ENCODE measurements around the gene KCP. TPM values are rescaled to one million over a fixed set of nuclear protein-coding genes. Genes with fewer than 3 reads are reported as not detected.

The KCP gene
- total RNA-seq, 1 experiment from 2014 or later, result 1.6 TPM

DNA sequence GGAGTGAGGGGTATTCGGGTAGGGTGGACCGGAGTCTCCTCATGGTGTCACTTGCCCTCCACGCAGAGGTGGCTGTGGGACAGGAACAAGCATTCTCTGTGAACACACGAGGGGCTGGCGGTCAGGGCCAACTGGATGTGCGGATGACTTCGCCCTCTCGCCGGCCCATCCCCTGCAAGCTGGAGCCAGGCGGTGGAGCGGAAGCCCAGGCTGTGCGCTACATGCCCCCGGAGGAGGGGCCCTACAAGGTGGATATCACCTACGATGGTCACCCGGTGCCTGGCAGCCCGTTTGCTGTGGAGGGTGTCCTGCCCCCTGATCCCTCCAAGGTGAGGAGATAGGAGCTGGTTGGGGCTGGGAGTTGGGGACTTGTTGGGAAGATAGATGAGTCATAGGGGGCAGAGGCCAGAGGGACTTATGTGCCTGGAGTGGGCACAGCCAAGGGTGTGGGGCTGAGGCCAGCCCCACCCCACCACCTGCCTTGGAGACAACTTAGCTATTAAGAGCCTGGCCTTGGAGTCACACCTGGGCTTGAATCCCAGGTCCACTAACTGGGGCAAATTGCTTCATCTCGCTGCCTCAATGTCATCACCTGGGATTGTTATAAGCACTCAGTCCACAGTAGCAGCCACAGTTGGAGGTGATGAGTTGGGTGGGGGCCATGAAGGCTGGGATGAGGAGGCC is 66.4 kb downstream of the KCP start:
- no peak for DNase-seq (ENCODE audit: low read depth, low spot score)
- Histone ChIP-seq H4K20me1 (ENCODE audit: insufficient read depth) (no peaks in the 10 kb centered on the region), H3K36me3 (ENCODE audit: control insufficient read depth in 1 of 2, insufficient read depth in 2 of 2, low read length in 2 of 2) (peaks cover 0 to 22% of the 10 kb centered on the region in 2 experiments; a peak in 1 of 4 replicates), H2AFZ (ENCODE audit: low read depth, low read length, poor library complexity, severe bottlenecking) (no peak overlapping the region), H3K4me3 (replicated peaks in 1 of 2; ENCODE audit: low read depth in 1 of 2, low read length in 2 of 2) (no peak overlapping the region), H3K79me2 (ENCODE audit: insufficient read depth, low read length) (no peaks in the 10 kb centered on the region), H3K9ac (ENCODE audit: low read length) (no peak overlapping the region), H3K4me1 (ENCODE audit: control insufficient read depth in 1 of 2, insufficient read depth in 2 of 2, low read length in 2 of 2) (peaks cover 0 to 8% of the 10 kb centered on the region in 2 experiments; a peak in 2 of 4 replicates), H3K27me3 (ENCODE audit: insufficient read depth, low read length) (no peaks in the 10 kb centered on the region), H3K9me3 (ENCODE audit: control insufficient read depth in 1 of 2, insufficient read depth in 1 of 2, low read depth in 1 of 2, low read length in 2 of 2) (no peaks in the 10 kb centered on the region), H3K9me2 (ENCODE audit: insufficient read depth) (no peaks in the 10 kb centered on the region), H3K27ac (ENCODE audit: low read depth, low read length) (no peak overlapping the region), H3K4me2 (ENCODE audit: low read length) (no peak overlapping the region)
- CTCF ChIA-PET, result no interaction called here
- TF ChIP-seq SRF (IDR thresholded peaks at IDR 0.05; ENCODE audit: low read depth) (no peak), SP1 (IDR thresholded peaks at IDR 0.05; ENCODE audit: low read depth) (no peak), SIN3A (IDR thresholded peaks at IDR 0.05; ENCODE audit: low read depth) (no peak), ELF1 (IDR thresholded peaks at IDR 0.05; ENCODE audit: borderline replicate concordance, low read depth) (no peak), EZH2 (IDR thresholded peaks at IDR 0.05) (no peak), RAD21 (IDR thresholded peaks at IDR 0.05; ENCODE audit: low read depth) (no peak), YY1 (IDR thresholded peaks at IDR 0.05; ENCODE audit: extremely low read depth, insufficient replicate concordance, low read depth, low read length) (no peak), POLR2AphosphoS5 (IDR thresholded peaks at IDR 0.05; ENCODE audit: low read depth, low read length) (no peak), CBX3 (IDR thresholded peaks at IDR 0.05; ENCODE audit: low read depth) (no peak), EGR1 (IDR thresholded peaks at IDR 0.05; ENCODE audit: low read depth) (no peak)
- TF ChIP-seq, protein P1, sequence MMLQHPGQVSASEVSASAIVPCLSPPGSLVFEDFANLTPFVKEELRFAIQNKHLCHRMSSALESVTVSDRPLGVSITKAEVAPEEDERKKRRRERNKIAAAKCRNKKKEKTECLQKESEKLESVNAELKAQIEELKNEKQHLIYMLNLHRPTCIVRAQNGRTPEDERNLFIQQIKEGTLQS (IDR thresholded peaks at IDR 0.05), result no peak
- TF ChIP-seq, protein P2, sequence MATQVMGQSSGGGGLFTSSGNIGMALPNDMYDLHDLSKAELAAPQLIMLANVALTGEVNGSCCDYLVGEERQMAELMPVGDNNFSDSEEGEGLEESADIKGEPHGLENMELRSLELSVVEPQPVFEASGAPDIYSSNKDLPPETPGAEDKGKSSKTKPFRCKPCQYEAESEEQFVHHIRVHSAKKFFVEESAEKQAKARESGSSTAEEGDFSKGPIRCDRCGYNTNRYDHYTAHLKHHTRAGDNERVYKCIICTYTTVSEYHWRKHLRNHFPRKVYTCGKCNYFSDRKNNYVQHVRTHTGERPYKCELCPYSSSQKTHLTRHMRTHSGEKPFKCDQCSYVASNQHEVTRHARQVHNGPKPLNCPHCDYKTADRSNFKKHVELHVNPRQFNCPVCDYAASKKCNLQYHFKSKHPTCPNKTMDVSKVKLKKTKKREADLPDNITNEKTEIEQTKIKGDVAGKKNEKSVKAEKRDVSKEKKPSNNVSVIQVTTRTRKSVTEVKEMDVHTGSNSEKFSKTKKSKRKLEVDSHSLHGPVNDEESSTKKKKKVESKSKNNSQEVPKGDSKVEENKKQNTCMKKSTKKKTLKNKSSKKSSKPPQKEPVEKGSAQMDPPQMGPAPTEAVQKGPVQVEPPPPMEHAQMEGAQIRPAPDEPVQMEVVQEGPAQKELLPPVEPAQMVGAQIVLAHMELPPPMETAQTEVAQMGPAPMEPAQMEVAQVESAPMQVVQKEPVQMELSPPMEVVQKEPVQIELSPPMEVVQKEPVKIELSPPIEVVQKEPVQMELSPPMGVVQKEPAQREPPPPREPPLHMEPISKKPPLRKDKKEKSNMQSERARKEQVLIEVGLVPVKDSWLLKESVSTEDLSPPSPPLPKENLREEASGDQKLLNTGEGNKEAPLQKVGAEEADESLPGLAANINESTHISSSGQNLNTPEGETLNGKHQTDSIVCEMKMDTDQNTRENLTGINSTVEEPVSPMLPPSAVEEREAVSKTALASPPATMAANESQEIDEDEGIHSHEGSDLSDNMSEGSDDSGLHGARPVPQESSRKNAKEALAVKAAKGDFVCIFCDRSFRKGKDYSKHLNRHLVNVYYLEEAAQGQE (IDR thresholded peaks at IDR 0.05; ENCODE audit: low read depth), result no peak
- POLR2A ChIA-PET, result no interaction called here
- no peak for ATAC-seq
- RAD21 ChIA-PET (ENCODE audit: low non-redundant PET in 1 of 2, low total read pairs in 2 of 2, uncharacterized antibody in 2 of 2, unreplicated experiment in 2 of 2), result no interaction called here
- intact Hi-C loops (cut with micrococcal nuclease), result no loop called here
- TSS peak; percentile 34 for BruUV-seq (replicated peaks)

Measured in HCT116 (cell line).